Activated CD8-positive, alpha-beta memory T cell treated with anti-CD3 and anti-CD28 coated beads, Interleukin-2, amount 50 U/mL, for 24 hours (primary cell): ENCODE results near the gene NCBP2.

Experiments
- DNase-seq: peaks from one replicate; pipeline ENCODE4 v3.0.0-alpha.2; 2020; ENCODE audit errors: extremely low read depth

The NCBP2 gene

GRCh38 chr3:196942226-196942914 lies at the start of gene NCBP2:
Gene NCBP2, minus strand, starts transcription at chr3:196942528. Its CDS starts 25 bp downstream, at chr3:196942503.
- peak; percentile 100 for DNase-seq

GRCh38 chr3:196991581-196992460 lies 49.5 kb upstream of the NCBP2 start:
- DNase-seq: no peak

DNA sequence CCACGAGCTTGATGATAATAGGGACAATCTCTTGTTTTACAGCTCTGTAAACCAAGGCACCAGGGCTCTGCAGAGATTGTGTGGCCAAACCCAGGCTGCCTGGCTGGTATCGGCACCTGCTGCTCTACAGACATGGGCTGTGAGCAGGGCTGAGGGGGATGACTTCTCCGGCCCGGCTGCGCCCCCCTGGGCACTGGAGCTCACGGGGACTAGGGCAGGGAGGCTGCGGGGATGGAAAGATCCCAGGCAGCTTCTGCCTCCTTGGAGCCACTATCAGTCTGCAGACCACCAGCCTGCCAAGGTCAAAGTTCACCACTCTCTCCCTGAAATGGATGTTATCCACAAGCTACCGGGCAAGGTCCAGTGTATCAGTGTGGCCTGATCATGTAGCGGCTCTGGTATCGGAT lies 48.3 kb upstream of the NCBP2 start:
- no peak for DNase-seq

DNA sequence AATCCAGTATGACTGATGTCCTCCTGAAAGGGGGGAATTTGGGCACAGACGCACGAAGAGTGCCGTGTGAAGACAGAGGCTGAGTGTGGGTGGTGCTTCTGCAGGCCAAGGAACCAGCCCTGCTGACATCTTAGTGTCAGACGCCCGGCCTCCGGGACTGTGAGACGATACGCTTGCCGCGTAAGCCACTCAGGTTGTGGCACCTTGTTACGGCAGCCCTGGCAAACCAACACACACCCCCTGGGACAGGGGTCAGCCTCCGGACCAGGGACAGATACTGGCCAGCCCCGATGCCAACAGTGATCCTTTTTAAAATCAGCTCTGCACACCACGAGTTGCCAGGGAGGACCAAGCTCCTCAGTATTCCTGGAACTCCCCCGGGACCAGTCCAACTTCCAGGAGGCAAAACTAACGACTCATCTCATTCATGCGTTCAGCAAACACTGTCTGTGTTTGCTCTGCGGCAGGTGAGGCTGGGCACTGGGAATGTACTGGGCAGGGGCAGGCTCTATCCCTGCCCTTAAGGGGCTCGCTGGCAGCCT lies 47.5 kb upstream of the NCBP2 start:
- no peak for DNase-seq

DNA sequence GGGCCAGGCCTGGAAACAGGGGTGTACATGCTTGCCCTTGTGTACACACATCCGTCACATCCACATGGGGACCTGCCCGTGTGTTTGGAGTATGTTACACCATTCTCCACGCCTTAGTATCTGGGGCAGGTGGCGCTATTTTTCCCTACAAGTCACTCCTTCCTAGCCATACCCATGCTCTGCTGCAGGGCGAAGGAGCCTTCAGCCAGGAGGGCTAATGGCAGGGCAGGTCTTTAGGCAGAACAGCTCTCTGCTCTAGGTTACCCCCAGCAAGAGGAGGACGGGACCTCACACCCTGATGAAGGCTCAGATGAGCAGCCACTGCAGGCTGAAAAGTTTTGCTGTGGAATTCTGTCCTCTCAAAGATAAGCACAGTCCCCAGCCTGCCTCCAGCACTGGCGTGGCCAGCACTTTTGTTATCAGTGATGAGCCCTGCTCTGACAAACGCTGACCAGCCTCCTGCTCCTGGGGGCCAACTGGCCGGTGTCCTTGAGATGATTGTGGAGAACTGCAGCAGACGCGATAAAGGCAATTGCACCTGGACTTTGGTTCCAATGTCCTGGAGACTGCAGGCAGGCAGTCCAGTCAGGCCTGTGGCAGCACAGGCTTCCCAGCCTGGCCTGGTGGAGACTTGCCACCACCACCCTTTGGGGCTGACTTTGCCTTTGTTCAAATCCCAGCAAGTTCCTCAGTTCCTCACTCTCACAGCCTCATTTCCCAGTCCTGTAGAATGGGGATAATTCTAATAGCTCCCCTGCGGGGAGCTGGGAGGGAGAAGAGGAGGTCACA lies 46.1 kb upstream of the NCBP2 start:
- DNase-seq: no peak

GRCh38 chr3:196987022-196987421 lies 44.7 kb upstream of the NCBP2 start:
- DNase-seq: no peak

- DNase-seq: no peak
These were observed 43.9 kb upstream of the NCBP2 start for GRCh38 chr3:196985954-196986885.

GRCh38 chr3:196985298-196985697 lies 43.0 kb upstream of the NCBP2 start:
- no peak for DNase-seq

DNA sequence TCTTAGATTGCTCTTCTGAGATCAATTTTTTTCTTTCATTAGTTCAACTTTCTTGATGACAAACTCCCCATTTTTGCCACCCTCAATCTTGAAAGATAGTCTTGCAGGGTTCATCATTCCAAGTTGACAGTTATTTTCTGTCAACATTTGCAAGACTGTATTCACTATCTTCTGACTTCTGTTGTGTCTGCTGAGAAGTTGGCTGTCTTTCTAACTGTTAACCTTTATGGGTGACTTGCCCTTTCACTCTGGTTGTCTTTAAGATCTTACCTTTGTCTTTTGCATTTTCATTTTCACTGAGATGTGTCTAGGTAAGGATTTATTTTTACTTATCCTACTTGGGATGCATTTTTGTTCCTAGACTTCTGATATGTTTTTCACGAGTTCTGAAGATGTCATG lies 40.9 kb upstream of the NCBP2 start:
- DNase-seq: no peak

DNA sequence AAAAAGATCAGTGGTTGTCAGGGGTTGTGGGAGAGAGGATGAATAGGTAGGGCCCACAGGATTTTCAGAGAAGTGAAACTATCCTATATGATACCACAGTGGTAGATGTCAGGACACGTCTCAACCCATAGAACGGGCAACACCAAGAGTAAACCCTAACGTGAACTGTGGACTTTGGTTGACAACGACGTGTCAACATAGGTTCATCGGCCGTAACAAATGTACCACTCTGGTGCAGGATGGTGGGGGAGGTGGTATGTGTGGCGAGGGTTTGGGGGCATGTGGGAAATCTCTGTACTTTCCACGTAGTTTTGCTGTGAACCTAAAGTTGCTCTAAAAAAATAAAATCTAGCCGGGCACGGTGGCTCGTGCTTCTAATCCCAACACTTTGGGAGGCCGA lies 39.3 kb upstream of the NCBP2 start:
- DNase-seq: no peak

DNA sequence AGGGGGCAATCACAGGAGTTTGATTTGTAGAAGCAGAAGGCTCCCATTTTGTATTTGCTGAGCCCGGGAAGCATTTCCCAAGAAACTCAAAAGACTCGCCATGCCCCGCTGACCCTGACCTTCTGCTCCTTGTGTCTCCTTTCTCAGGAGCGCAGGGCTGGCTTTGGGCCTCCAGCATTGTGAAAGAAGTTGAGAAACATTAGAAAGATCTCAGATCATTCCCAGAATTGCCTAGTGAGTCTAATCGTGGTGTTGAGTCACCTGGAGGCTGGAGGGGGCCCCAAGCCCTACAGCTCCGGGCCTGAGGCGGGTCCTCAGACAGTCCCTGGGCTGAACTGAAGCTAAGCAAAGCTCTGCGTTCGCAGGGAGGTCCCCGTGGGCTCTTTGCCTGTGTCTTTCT lies 37.2 kb upstream of the NCBP2 start:
- no peak for DNase-seq

DNA sequence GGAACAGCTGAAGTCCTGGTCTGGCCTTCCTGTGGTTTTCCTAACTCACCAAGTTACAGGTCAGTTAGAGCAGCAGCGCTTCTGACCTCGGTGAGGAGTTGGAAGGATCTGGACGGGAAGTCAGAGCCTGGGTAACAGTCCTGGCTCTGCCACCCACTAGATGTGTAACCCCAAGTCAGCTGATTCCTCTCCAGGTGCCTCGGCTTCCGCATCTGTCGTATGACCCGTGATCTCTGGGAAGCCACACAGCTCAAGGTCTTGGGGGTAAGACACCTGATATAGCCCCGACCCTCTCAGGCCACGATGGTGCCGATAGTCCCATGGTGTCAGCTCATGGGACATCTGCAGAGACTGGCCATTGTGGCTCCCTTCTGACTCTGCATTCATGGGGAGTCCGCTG lies 34.6 kb upstream of the NCBP2 start:
- DNase-seq: no peak

DNA sequence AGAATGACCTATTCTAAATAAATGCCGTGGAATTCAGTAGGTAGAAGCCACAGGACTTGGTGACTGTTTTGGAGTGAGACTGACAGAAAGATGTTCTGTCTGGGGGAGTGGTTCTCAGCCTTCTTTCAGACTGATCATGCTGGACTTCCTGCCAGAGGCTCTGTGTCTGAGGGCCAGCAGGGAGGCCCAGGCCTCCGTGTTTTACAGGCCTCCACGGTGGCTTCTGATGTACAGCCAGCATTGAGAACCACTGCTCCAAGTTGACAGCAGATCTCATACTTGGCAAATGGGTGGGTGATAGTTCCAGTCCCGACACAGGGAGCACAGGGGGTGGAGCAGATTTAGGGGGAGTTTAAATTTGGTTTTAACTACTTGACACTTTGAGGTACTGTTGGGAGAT lies 33.0 kb upstream of the NCBP2 start:
- no peak for DNase-seq

- DNase-seq: no peak
These were observed 32.3 kb upstream of the NCBP2 start for GRCh38 chr3:196974661-196975060.

DNA sequence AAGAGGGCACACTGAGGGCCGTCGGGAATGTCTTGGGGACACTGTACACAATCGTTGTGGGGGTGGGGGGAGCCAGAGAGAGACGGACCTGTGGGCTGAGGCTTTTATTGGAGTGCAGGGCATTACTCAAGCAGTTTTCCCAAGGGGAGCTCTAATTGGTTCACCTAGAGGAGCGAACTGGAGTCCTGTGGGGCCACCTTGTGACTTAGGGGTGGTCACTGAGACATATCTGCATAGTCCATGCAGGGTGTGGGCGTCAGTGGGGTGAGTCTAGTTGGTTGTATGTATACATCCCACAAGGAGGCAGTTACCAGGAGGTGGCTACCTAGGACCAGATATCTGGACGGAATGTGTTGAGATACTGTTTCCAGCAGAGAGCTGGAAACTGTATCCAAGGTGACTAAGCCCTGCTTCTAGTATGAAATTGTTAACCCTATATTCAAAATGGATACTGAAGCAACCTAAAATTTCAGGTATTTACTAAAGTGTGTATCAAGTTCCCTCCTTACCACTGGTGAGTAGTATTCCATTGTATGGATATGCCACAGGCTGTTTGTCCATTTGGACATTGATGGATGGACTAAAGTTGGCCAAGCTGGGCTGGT lies 28.9 kb upstream of the NCBP2 start:
- DNase-seq: no peak

GRCh38 chr3:196970547-196971093 lies 28.3 kb upstream of the NCBP2 start:
- DNase-seq: no peak

- DNase-seq: no peak
These were observed 27.6 kb upstream of the NCBP2 start for GRCh38 chr3:196969660-196970546.

DNA sequence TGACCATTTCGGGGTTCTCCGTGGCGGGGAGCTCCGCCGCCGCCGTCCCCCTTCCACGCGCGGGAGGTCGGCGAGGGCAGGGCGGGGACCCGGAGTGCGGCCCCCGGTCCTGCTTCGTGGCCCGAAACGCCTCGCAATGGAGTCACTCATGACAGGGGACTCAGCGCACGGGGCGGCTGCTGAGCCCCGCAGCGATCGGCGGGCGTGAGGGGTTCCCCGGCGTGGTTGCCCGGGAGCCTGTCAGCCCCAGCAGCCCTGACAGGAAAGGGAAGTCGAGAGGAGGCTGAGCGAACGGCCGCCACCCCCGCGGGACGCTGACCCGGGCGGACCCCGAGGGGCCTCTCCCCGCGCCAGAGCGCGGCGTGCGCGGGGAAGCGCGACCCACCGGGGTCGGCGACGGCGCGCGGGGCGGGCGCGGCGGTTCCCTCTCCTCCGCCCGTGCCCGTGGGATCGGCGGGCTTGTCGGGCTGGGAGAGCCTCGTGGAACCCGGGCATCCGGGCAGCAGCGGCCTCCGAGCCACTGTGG lies 26.9 kb upstream of the NCBP2 start:
- DNase-seq: no peak
